HL-60/S4 (cell line): ENCODE results near the gene CEP78.

Experiments
- in situ Hi-C: fragments of 300-500 bp; cut with MboI; formaldehyde crosslinking; loops from 2 replicates; pipeline ENCODE4 v1.14.3; 2022; ENCODE audit warnings: low sequenced_read_pairs

Gene CEP78

GRCh38 chr9:78306222-78307076, 70.6 kb downstream of the CEP78 start:
- in situ Hi-C loops = no loop called here

DNA sequence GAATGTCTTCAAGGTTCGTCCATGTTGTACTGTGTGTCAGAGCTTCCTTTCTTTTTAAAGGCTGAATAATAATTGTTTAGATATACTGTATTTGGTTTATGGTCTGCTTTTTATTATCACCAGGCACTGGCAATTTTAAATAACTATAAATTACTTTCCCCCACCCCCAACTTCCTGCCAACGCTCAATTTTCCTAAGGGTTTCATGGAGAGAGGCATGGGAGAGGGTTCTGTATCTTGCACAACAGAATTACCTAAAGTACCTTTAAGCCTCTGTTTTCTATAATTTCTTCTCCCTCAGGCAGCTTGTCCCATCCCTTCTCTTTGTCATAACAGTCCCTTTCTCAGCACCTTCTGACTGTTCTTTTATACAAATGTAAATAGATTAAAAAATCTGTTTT, 71.5 kb downstream of the CEP78 start:
- in situ Hi-C loops = no loop called here

- in situ Hi-C loops = no loop called here
These were observed 73.2 kb downstream of the CEP78 start for GRCh38 chr9:78309066-78309465.

DNA sequence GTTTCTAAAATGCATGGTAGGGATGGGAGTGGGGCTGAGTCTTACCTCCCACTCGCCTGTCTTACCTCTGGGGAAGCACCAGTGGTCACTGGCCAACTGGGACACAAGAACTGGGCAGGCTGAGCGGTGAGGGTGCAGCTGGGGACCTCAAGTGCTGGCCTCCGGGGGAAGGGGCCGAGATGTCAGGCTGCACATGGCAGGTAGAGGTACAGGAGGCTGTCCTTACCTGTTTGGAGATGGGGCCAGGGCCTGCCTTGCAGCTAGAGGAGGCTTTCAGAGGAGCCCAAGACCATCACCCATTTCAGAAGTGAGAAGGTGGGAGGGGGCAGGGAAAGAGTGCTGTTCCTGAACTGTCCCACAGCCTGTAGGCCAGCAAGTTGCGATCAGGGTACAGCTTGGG, 75.2 kb downstream of the CEP78 start:
- in situ Hi-C loops = no loop called here

DNA sequence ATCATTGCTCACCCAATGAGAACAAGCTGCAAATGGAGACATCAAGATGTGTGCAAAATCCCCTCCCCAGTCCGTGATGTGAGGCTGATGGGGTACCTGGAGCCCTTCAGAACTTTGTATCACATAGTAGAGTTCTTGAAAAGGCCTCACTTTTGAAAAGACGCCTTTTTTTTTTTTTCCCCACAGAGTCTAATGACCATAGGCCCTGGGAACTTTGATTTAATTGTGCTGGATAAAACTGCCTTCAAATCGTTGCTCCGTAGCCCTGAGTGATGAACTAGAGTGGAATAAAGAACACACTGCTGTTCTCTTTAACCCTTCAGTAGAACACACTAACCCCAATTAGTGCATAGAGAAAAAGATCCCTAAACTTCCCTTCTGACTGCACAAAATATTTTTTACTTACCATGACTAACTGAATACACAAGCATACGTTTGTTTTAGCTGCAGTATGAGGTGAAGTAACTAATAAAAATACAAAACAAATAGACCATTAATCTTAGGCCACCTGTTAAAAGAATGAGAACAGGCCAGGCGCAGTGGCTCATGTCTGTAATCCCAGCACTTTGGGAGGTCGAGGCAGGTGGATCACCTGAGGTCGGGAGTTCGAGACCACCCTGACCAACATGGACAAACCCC, 76.1 kb downstream of the CEP78 start:
- in situ Hi-C loops = no loop called here

DNA sequence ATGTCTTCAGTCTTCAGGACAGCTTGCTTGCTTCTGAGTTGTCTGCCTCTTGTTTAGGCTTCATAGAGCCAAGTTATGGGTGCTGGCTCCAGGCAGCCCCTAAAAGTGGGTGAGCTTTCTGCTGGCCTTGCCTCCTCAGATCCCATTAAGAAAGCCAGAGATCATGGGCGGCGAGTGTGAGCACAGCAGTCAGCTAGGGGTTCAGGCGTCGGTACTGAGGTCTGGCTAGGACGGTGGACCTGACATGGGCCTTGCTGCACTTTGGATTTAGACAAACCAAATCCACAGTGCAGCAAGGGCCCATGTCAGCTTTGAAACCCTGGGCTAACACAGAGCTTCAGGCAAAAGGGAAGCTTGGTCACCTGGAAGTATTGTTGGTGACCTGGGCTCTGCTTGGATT, 78.7 kb downstream of the CEP78 start:
- in situ Hi-C loops = no loop called here

DNA sequence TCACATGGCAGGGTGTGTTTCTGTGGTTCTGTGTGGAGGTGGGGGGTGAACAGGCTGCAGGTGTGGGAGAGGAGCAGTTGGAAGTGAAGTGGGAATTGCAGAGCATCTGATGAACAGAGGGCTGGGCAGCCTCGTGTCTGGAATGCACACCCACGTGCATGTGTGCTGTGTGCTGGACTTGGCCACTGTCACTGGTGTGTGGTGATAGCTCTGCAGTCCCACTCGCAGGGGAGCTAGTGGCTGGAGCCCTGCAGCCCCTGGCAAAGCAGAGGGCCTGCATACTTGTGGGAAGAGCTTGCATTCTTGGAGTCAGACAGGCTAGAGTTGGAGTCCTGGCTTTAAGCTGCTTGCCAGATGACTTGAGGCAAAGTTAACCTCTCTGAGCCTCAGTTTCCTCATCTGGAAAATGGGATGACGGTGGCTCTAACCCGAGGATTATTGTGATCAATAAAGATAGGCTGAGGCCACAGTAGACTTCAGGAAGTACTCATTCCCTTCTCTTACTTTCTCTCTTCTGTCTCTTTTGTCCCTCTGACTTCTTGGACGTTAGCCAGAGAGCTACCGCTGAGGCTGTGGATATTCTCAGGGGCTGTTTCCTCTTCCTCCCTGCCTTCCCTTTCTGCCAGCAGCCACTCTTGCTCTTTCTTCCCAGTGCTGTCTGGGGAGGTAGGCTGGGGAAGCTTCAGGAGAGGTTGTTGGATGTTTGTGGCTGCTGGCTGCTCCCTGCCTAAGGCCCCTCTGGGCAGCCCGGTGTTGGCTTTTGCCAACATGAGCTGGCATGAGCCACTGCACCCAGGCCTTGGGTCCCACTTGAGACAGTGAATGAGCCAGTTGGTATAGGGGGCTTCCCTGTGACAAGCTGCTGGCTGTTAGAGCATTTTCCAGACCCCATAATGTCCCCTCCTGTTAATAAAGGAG, 79.3 kb downstream of the CEP78 start:
- in situ Hi-C loops = no loop called here

DNA sequence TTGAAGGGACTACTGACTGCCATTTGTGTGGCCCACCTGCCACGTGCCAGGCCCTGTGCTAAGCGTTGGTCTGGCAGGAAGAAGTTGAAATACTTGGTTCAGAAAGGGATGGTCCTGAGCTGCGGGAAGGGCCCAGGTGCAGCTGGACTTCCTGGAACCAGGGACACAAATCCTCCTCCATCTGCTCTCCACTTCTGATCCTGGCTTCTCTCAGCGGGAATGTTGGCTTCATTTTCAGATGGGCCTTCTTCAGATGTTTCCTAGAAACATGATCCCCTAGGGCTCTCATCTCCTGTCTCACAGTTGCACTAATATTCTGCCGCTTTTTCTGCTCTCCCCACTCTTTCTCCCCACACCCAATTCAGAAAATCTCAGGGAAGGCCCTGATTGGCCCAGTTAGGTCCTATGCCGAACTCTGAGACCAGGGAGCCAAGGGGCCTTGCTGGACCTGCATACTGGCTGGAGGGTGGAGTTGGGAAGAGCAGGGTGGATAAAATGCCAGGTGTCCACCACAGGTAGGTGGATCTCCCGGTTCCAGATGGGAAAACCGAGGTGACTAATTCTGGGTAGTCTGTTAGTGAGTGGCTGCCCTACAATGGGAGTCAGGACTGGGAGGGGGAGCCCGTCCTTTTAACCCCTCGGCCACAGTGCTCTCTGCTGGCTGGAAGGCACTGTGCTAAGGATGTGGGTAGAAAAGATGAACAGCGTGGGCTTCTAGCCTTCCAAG, 80.5 kb downstream of the CEP78 start:
- in situ Hi-C loops = no loop called here

DNA sequence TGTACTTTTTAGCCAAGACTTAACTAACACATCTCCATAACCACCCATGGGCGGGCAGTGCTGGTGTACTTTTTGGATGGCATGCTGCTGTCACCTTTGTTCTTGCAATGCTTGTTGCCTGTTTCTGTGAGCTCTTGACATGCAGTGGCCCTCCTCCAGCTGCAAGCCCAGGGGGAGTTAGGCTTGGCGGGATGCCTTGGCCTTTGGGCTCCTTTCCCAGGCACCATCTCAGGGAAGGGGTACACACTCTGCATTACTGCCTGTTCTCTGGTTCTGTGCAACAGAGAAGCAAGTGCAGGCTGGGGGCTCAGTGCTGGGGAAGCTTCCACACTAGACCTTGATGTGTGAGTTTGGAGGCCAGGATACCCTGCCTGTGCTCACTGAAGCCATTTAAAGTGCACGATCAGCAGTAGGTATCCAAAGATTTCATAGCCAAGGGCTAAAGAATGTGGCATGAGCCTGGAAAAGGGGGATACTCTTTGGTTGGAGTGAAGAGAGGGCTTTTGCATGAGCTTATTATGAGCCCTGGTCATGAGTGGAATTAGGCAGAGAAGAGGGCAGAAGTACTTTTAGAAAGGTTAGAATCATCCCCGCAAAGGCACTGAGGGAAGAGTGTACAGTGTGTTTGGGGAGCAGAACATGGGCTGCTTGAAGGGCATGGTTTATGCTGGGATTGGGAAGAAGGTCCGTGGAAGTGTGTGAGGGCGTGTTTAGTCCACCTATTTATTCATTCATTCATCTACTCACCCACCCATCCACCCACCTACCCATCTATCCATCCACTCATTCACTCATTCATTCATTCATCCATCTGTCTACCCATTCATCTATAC, 83.5 kb downstream of the CEP78 start:
- in situ Hi-C loops = no loop called here

DNA sequence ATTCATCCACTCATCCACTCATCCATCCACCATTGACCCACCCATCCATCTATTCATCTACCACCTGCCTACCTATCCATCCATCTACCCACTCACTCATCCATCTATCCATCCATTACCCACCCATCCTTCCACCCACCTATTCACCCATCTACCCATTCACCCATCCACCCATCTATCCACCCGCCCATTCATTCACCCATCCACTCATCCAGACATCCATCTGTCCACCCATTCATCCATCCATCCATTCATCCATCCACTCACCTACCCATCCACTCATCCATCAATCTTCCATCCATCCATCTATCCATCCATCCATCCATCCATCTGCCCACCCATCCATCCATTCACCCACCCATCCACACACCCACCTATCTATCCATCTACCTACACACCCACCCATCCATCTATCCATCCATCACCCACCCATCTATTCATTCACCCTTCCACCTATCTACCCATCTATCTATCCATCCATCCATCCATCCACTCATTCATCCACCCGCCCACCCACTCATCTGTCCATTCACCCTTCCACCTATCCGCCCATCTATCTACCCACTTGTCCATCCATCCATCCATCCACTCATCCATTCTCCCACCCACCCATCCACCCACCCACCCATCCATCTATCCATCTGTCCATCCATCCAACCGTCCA, 84.3 kb downstream of the CEP78 start:
- in situ Hi-C loops = no loop called here

GRCh38 chr9:78320875-78321496, 85.1 kb downstream of the CEP78 start:
- in situ Hi-C loops = no loop called here

DNA sequence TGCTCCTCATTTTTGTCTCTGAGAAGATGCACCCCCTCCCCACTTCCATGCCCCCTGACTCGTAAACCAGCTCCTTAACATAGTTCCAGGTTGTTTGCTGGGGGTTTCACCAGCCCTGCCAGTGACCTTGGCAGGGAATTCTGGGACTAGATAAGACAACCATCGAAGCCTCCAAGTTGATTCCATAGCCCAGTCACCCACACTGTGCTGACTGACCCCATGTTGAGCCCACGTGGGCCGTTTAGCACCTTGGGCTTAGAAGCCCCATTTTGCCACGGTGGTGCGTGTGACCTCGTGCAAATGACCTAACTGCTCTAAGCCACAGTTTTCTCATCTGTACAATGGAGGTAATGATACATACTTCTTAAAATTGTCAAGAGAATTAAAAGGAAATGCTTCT, 85.6 kb downstream of the CEP78 start:
- in situ Hi-C loops = no loop called here

DNA sequence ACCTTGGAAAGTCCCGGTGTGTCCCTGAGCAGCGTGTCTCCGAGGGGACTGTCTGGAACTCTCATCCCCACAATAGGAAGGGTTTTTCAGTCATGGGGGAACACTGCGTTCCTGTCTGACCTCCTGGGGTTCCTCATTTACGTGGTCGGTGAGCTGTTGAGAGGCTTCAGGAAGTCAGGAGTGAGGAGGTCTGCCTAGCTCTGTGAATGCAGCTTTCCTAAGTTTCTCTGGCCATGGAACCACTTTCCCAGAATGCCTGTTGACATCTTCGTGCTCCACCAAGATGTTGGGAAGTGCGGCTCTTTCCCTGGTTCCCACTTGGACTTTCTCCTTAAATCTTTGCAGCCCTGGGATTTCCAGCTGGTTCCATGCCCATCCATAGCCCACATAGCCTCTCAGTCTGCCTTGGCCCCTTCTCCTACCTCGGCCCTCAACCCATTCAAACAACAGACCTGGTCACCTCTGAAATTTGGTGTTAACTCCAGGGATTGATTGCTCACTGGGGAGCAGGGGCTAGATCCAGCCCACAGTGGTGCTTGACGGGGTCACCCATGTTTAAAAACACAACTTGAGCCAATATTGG, 88.3 kb downstream of the CEP78 start:
- in situ Hi-C loops = no loop called here

DNA sequence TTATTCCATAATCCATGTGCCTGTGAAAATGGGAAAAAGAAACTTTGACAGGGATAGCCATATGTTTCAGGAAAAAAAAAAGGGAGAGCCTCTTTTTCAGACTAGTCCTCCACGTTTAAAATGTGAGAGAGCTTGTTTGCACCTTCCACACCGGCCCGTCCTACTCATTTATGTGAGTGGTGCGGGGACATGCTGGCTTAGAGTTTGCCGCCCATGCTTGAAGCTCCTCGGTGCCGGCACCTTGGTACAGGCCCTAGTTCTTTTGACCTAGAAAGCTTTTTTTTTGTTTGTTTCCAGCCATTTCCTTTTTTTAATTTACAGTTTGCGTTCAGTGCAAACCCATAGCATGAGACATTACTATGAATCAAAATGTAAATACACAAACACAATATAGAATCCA, 88.8 kb downstream of the CEP78 start:
- in situ Hi-C loops = no loop called here

GRCh38 chr9:78325343-78325742, 89.5 kb downstream of the CEP78 start:
- in situ Hi-C loops = no loop called here

DNA sequence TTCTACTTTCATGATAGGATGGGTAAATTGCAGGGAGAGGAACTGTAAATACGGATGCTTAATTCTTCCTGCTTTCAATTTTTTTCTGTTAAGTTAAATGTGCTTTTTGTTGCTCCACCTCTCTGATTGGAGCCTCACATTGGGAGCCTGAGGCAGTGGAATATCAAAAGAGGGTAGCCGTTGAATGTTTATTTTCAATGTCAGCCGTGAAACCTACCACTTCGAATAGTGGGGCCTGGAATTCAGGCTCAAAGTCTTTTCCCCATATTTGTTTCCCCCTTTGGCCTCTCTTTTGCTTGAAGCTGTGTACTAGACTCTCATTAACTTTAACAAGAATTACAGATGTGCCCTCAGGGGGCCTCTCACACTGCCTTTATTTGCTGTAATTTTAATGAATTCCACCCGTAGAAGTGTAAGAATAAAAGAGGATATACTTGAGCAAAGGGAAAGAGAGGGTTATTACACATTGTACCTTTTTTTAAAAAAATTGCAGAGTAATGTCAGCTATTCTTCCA, 90.0 kb downstream of the CEP78 start:
- in situ Hi-C loops = no loop called here

DNA sequence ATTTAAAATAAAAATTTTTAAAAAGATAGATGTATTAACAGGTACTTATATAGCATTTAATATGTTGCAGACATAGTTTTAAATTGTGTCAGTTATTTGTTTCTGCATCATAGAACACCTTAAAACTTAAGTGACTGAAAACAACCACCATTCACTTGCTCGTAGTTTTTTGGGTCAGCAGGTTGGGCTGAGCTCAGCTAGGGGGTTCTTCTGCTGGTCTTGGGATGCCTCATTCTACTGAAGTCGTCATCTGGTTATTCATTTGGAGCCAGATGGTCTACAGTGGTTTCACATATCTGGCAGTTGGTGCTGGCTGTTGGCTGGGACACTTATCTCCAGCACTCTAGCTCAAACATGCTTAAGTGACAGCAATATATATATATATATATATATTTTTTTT, 90.7 kb downstream of the CEP78 start:
- in situ Hi-C loops = no loop called here
